Muscle layer of colon (tissue), 2 donors: Measurements from ENCODE around the gene SHISA4.
"Not testable (repeated sequence)": the region's sequence is repeated elsewhere in the genome, so short reads cannot be mapped to it uniquely, and the experiment has no call there.

Experiments
- H3K27ac ChIP-seq: one replicate; pipeline ENCODE4 v1.7.0; 2013; ENCODE audit warnings: low read depth, mild to moderate bottlenecking, low read length, moderate library complexity
- H3K27me3 ChIP-seq, 2 donors: one replicate each; pipeline ENCODE4 v1.7.0; 2013; ENCODE audit warnings: low read length in 2 of 2, mild to moderate bottlenecking in 2 of 2; ENCODE audit not compliant: insufficient read depth in 2 of 2, control insufficient read depth in 1 of 2
- H3K36me3 ChIP-seq: one replicate; pipeline ENCODE4 v1.7.0; 2013; ENCODE audit warnings: mild to moderate bottlenecking, low read length; ENCODE audit not compliant: insufficient read depth
- H3K4me1 ChIP-seq: one replicate; pipeline ENCODE4 v1.7.0; 2013; ENCODE audit warnings: mild to moderate bottlenecking, low read length; ENCODE audit not compliant: insufficient read depth
- H3K4me3 ChIP-seq, 2 donors: one replicate each; pipeline ENCODE4 v1.7.0; 2013; ENCODE audit warnings: low read length in 2 of 2, low read depth in 1 of 2, mild to moderate bottlenecking in 1 of 2, moderate library complexity in 1 of 2
- H3K9ac ChIP-seq: one replicate; pipeline ENCODE4 v1.7.0; 2013; ENCODE audit warnings: low read length
- H3K9me3 ChIP-seq: one replicate; pipeline ENCODE4 v1.7.0; 2013; ENCODE audit warnings: mild to moderate bottlenecking, low read length
- donor health status: abdominal sarcoma.
- donor health status: Adenocarcinoma of cecum.

SHISA4 gene

DNA sequence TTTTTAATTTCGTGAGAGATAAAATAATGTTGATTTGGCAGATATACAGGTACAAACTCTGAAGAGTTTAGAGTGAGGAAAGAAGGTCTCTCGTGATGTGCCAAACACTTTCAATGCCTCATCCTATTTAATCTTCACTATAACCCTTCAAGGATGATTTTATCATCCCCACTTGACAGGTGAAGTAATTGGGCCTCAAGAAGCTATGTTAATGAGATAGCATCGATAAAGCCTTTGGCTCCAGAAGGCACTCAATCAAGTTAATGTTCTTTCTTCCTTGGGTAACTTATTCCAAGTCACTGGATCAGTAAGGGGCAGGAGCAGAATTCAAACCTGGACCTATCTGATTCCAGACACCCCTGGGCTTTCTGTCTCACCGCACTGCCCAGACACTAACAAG, 50.5 kb downstream of the SHISA4 start:
- Histone ChIP-seq H3K36me3 (peaks cover 28% of the 10 kb centered on the region), H3K27ac (peak overlapping the region; percentile 65), H3K27me3 (no peaks in the 10 kb centered on the region), H3K9me3 (no peaks in the 10 kb centered on the region), H3K4me1 (peaks cover 39% of the 10 kb centered on the region), H3K9ac (peak overlapping the region; percentile 66), H3K4me3 (peak overlapping the region in 1 of 2 donors; percentile 28)

DNA sequence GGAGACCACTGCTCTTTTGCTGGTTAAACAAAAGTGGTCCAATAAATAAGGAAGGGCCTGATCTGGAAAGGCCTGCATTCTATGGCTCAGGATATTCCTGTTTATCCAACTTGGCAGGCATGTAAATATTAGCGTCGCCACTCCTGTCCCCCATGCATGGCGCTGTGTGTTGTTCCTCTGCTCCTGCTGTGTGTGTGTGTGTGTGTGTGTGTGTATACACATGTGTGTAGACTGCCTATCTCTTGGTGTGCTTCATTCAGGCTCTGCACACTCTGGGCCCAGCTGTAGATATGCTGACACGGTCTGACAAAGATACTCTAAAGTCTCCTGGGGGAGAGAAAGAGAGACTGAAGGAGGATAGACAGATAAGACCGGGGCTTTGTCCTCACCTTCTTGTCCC, 50.9 kb downstream of the SHISA4 start:
- Histone ChIP-seq H3K27me3 (no peaks in the 10 kb centered on the region), H3K4me1 (peaks cover 34% of the 10 kb centered on the region), H3K9me3 (no peaks in the 10 kb centered on the region), H3K27ac (peak overlapping the region; percentile 65), H3K9ac (peak overlapping the region; percentile 66), H3K36me3 (peaks cover 26% of the 10 kb centered on the region), H3K4me3 (peak overlapping the region in 1 of 2 donors; percentile 28)

DNA sequence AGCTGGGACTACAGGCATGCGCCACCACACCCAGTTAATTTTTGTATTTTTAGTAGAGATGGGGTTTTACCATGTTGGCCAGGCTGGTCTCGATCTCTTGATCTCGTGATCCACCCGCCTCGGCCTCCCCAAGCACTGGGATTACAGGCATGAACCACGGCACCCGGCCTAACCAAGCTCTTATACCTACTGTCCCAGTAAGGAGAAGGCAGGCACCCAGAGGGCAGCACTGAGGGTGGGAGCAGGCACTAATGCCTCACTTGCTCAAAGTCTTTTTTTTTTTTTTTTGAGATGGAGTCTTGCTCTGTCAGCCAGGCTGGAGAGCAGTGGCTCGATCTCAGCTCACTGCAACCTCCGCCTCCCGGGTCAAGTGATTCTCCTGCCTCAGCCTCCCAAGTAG, 51.6 kb downstream of the SHISA4 start:
- H3K36me3 ChIP-seq: peaks cover 25% of the 10 kb centered on the region

DNA sequence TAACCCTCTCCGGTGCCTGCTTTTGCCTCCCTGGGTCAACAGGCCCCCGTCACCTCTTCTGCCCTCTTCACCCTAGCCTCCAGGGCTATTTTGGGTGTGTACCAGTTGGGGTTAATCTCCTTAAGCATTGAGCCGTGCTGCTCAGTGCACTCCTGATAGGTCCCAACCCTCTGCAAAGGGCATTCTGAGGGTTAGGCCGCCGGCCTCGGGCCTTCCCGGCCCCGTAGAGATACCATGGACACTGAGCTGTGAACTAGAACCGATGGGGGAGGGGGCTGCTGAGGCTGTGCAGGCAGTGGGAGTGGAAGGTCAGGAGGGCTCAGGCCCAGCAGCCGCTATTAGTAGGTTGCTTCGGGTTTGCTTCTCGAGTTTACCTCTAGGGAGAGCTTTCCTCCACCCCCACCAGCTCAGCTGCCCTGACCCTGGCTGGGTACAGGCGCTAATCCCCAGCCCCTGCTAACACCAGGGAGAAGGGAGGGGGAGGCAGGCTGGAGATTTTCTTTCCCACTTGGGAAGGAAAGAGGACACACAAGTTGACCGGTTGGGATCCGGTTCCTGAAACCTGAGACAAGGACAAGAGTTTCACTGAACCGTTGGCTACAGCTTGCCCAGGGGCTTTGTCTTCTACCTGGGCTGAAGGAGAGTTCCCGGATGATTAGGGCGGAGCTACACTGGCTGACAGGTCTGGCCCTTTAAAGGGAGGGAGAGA, 52.9 kb downstream of the SHISA4 start:
- H3K9ac ChIP-seq: peak overlapping the region; percentile 77
- H3K36me3 ChIP-seq: peaks cover 25% of the 10 kb centered on the region
- H3K27ac ChIP-seq: peak overlapping the region; percentile 67
- peaks cover 27% of the 10 kb centered on the region for H3K4me1 ChIP-seq
- H3K4me3 ChIP-seq: peak overlapping the region; percentile 50 to 66
- no peaks in the 10 kb centered on the region for H3K27me3 ChIP-seq
- H3K9me3 ChIP-seq: no peaks in the 10 kb centered on the region

More for the DNA sequence above, 51.6 kb downstream of the SHISA4 start:
- H3K4me3 ChIP-seq, H3K9me3 ChIP-seq, H3K27me3 ChIP-seq, H3K9ac ChIP-seq: not testable (repeated sequence)
- Histone ChIP-seq H3K27ac (peak overlapping the region; percentile 64), H3K4me1 (peaks cover 27% of the 10 kb centered on the region)

DNA sequence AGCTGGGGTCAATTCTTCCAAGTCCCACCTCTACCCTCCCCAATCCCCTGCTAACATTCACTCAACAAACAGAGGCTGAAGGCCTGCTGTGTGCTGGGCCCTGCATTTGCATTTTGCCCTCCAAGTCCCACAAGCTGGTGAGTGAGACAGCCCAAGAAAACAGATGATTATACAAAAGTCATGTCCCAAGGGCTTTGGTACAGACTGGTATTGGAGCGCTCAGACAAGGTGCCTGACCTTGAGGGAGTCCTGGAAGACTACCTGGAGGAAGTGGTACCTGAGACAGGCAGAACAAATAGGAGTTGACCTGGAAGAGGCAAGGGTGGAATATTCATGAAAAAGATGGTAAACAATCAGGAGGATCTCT, 53.4 kb downstream of the SHISA4 start:
- Histone ChIP-seq H3K4me1 (peaks cover 29% of the 10 kb centered on the region), H3K27me3 (no peaks in the 10 kb centered on the region), H3K4me3 (peak overlapping the region in 1 of 2 donors; percentile 66), H3K36me3 (peaks cover 20% of the 10 kb centered on the region), H3K27ac (peak overlapping the region; percentile 67), H3K9ac (peak overlapping the region; percentile 77), H3K9me3 (no peaks in the 10 kb centered on the region)
